SK-N-SH treated with all-trans-retinoic acid at 6 μM for 48 hours (cell line): Measurements from ENCODE around the gene KCNK5.

Source experiments
- CREB5 ChIP-seq: fragments of 250-450 bp; sonication (Bioruptor Pico); IDR thresholded peaks from 2 replicates; pipeline ENCODE4 v1.5.1; 2020; ENCODE audit warnings: low read depth, mild to moderate bottlenecking, moderate library complexity
- CSDC2 ChIP-seq: fragments of 250-450 bp; sonication (Bioruptor Pico); IDR thresholded peaks from 2 replicates; pipeline ENCODE4 v1.5.0; 2020; ENCODE audit warnings: mild to moderate bottlenecking, moderate library complexity
- GLIS3 ChIP-seq: fragments of 250-450 bp; sonication (Bioruptor Pico); IDR thresholded peaks from 2 replicates; pipeline ENCODE4 v1.5.0; 2020; ENCODE audit warnings: mild to moderate bottlenecking, moderate library complexity
- ISL1 ChIP-seq: fragments of 250-450 bp; sonication (Bioruptor Pico); IDR thresholded peaks from 2 replicates; pipeline ENCODE4 v2.1.2; 2022; ENCODE audit warnings: mild to moderate bottlenecking, moderate library complexity
- PATZ1 ChIP-seq: fragments of 250-450 bp; sonication (Bioruptor Pico); IDR thresholded peaks from 2 replicates; pipeline ENCODE4 v1.8.0; 2020; ENCODE audit warnings: mild to moderate bottlenecking, moderate library complexity, borderline replicate concordance
- POU6F1 ChIP-seq: fragments of 250-450 bp; sonication (Bioruptor Pico); IDR thresholded peaks from 2 replicates; pipeline ENCODE4 v1.8.0; 2021; ENCODE audit warnings: low read depth, mild to moderate bottlenecking, moderate library complexity, borderline replicate concordance
- RARB ChIP-seq: fragments of 250-450 bp; sonication (Bioruptor Pico); IDR thresholded peaks from 2 replicates; pipeline ENCODE4 v1.8.0; 2021; ENCODE audit warnings: mild to moderate bottlenecking, moderate library complexity
- TSHZ2 ChIP-seq: fragments of 250-450 bp; sonication (Bioruptor Pico); IDR thresholded peaks from 2 replicates; pipeline ENCODE4 v1.5.0; 2020; ENCODE audit warnings: mild to moderate bottlenecking, moderate library complexity
- ZC3H10 ChIP-seq: fragments of 250-450 bp; sonication (Bioruptor Pico); IDR thresholded peaks from 2 replicates; pipeline ENCODE4 v1.5.1; 2021; ENCODE audit warnings: mild to moderate bottlenecking, moderate library complexity
- ZFP3 ChIP-seq: fragments of 250-450 bp; sonication (Bioruptor Pico); IDR thresholded peaks from 2 replicates; pipeline ENCODE4 v1.5.0; 2020; ENCODE audit warnings: mild to moderate bottlenecking, moderate library complexity
- ZFP30 ChIP-seq: fragments of 450-650 bp; formaldehyde crosslinking; IDR thresholded peaks from 2 replicates; pipeline ENCODE4 v1.5.0; 2022; ENCODE audit warnings: mild to moderate bottlenecking, moderate library complexity
- ZNF8 ChIP-seq: fragments of 450-650 bp; formaldehyde crosslinking; IDR thresholded peaks from 2 replicates; pipeline ENCODE4 v1.5.0; 2020; ENCODE audit warnings: mild to moderate bottlenecking, moderate library complexity

GRCh38 chr6:39184906-39185580 lies 44.2 kb downstream of the KCNK5 start:
- TF ChIP-seq CREB5 (CRISPR knock-in tag) (no peak), ZNF8 (CRISPR knock-in tag) (no peak), RARB (CRISPR knock-in tag) (no peak), ZC3H10 (no peak), ISL1 (no peak), TSHZ2 (CRISPR knock-in tag) (no peak), ZFP3 (CRISPR knock-in tag) (no peak), CSDC2 (no peak), ZFP30 (CRISPR knock-in tag) (no peak), PATZ1 (CRISPR knock-in tag) (no peak), GLIS3 (CRISPR knock-in tag) (no peak), POU6F1 (no peak)
